ENCODE data around the gene NPBWR2.

NPBWR2 gene

GRCh38 chr20:64116541-64117431, 9.4 kb upstream of the NPBWR2 start:
- DNase-seq = no peak

DNA sequence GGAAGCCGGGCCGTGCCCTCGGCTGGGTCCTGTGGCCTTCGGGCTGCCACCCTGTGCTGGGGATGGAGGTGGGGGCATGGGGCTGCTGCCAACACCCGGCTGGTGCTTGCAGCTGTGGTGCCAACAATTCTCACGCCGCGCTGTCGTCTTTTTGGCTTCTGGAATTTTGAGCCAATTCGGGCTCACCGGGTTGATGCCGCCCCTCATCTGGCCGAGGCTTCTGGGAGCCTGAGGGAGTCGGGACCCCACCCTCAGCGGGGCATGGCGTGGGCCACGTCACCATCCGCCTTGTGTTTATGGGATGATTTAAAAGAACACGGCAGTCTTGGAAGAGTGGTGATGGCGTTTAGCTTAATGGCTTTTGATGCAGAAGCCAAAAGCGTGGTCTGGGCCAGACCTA, 8.7 kb upstream of the NPBWR2 start:
- no peak for DNase-seq

DNA sequence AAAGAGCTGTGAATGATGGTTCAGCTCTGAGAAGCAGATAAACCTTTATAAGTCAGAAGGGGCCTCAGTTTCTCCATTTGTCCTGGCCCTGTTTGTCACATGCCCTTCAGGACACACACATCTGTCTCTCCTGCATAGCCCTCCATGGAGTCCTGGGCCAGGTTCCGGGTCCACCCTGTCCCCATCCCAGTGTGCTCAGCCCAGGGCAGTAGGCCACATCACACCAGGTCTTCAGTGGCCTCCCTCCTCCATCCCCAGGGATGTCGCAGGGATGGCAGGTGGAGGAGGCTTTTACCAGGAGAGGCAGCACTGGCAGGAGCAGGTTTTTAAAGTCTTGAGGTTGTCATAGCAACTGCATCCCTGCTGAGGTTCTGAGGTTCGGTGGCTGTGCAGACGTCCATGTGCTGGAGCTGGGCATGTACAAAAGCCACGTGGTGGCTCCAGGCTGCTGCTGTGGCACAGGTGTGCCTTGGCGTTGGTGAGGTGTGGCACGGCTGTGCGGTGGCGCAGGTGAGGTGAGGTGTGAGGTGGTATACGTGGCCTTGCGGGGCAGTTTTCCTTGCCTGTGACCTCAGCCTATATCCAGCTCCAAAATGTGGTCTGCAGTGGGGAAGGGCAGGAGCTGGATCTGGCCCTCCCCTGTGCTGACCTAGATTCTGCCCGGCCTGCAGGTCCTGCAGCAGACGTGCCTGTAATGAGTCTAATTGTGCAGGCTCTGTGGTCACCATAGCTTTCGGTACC, 8.0 kb upstream of the NPBWR2 start:
- DNase-seq = no peak

GRCh38 chr20:64114356-64114971, 7.1 kb upstream of the NPBWR2 start:
- DNase-seq = no peak

DNA sequence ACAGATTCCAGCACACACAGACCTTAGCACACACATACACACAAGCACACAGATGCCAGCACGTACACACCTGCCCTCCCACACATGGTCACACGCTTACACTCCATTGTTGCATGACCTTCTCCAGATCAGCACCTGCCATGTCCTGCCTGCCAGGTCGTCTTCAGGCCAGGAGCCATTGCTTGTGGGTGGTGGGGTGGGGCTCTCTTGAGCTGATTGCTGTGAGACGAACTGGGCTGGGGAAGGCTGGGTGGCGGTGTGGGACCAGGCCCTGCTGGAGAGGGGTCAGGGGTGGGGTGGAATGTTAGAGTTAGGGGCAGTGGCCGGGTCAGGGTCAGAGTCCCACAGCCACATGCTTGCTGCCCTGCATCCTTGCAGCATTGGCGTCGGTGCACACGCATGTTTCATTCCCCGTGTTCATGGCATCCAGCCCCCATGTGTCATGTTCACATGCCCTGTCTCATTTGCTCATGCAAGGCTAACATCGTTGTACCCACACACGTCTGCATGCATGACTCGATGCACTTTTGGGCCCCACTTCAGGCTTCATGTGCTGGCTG, 6.5 kb upstream of the NPBWR2 start:
- no peak for DNase-seq

- no peak for DNase-seq
These were observed 6.0 kb upstream of the NPBWR2 start for GRCh38 chr20:64113444-64113775.

DNA sequence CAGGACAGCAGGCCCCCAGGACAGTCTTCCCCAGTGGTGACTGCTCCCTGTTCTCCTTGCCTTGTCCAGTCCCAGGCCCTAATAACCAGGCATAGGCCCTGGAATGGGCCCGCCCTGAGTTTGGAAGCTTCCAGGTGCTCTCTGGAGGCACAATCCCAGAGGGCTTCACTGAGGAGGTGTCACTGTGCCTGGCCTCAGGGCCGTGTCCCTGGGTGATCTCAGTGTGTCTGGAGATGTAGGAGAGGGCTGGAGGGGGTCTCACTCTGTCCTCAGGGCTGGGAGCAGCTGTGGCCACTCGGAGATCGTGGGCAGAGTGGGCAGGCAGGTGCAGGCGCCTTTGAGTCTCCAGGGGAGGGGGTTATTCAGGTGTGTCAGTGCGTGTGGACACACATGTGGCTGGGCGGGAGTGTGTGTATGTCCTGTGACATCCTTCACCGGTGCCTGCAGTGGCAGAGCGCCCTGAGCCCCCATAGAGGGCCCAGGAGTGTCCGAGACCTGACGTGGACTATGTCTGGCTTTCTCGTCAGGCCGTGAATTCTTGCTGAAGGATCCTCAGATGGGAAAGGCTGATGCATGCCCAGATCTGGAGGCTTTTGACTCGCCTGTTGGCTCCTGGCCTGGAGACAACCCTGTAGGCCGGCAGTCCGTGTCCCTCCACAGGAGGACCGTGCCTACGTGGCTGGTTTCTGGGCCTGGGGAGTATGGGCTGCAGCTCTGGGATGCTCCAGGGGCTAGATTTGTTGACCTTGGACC, 5.5 kb upstream of the NPBWR2 start:
- DNase-seq = no peak

DNA sequence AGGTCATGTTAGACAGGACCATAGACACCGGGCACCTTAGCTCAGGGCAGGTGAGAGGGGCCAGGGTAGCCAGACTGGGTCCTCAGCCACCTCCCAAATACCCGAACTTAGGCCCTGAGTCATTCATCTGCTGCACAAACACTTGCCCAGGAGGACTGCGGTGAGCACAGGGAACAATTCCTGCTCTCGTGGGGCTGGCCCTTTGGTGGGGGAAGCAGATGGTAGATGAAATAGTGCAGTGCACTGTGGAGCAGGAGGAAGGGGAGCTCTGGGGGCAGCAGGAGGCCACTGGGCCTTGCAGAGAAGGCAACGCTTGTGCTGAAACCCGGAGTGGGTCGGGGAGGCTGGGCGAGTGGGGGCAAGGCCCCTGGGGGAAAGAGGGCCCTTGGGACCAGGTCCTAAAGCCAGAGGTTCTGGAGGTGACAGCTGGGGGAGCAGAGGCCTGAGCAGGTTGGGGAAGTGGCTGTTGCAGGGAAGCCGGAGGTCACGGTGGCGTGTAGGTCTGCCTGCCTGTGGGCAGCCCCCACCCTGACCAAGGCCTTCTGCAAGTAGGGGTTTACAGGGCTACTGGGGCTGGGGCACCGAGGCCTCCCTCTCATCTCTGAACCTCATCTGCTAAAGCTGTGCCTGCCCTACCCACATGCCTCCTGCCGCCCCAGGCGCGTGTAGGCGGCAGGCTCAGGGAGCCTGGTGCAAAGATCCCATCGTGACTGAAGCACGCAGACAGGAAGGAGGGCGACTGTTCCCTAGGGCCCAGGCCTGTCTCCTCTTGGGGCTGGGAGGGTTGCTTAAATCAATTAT, 4.7 kb upstream of the NPBWR2 start:
- no peak for DNase-seq

DNA sequence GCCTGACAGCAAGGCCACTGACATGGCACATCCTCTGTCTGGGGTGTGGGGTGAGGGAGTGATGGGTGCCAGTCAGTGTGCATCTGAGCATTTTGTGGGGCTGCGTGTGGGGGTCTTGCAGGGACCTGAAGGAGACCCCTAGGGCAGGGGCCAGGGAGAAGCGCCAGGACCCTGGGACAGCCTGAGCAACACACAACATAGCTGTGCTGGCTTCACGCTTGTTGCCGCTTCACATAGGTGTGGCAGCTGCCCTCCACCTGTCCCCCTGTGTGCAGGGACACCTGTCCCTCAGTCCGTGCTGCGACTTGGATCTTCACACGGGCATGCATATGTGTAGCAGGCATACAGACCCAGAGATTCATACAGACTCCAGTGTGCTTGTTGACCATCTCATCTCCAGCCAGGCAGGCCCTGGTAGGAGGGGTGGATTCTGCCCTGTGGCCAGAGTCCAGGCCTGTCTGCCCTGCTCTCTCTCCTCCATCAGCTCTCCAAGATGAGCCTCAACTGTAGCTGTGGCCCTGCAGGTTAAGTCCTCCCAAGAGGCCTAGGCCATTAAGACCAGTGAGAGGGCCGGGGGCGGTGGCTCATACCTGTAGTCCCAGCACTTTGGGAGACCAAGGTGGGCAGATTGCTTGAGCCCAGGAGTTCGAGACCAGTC, 3.2 kb upstream of the NPBWR2 start:
- DNase-seq = no peak

- no peak for DNase-seq
These were observed 2.5 kb upstream of the NPBWR2 start for GRCh38 chr20:64109831-64110391.

DNA sequence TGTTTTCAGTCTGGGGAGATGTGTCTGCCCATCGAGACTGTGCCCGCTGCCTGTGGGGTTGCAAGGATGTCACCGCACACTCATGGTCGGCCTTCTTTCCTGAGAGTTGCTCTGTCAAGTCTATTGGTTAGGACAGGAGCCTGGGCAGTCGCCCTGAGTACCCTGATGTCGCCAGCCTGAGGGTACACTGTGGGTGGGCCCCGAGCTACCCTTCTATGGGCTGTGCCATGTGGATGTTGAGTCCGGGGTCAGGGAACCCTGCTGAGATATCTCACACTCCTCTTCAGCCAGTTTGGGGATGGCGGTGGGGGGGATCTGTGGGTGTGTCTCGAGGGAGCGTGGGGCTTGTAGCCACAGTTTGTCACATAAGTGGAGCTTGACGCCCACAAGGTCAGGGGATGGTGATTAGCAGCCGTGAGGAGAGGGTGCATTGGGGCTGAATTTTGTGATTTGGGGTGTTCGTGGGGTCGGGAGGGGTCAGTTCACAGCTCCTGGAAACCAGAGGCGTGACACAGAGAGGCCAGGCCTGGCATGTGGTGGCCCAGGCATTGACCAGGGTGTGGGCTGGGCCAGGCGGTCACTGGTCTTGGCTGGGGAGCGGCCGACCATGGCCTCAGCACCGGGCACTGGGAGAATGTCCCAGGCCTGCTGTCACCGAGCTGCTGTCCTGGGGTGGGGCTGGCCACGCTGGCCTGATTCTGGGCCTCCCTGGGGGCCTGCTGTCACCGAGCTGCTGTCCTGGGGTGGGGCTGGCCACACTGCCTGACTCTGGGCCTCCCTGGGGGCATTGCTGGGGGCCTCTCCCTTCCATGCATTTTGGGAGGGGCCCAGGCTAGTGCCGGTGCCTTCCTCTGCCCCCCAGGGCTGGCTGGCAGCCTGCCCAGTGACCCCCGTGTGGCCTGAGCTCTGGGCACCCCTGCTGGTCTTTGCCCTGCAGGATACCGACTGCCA, 1.6 kb upstream of the NPBWR2 start:
- DNase-seq = no peak

DNA sequence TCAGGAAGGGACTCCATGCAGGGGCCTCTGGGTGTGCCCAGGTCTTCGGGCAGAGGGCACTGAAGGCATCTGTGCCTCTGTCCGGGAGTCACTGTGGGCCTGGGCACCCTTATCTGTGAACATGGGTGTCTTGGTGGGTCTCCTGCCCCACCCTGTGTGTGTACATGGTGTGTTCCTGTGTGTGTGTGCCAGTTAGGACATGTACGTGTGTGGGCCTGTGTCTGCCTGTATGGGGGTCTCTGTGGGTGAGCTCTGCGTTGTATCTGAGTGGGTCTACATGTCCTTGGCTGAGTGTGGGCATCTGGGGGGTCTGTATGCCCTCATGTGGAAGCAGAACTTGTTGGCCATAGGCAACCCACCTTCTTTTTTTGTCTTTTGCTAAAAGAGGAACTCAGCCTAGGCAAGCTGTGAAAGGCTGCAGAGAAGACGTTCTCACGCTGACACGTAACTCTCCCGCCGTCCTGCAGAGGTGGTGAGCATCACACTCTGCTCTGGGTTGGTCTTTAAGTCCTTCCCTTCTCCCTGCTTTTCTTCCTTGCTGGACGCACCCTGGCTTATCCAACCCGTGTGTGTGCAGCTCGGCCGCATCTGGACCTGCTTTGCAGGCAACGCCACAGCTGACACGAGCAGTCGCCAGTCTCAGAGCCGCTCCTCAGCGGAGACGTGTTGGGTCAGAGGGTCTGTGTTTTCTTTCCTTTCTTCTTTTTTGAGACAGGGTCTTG, 532 bp upstream of the NPBWR2 start:
- DNase-seq = no peak

- no peak for DNase-seq
These were observed 867 bp downstream of the NPBWR2 start for GRCh38 chr20:64106435-64106961.

DNA sequence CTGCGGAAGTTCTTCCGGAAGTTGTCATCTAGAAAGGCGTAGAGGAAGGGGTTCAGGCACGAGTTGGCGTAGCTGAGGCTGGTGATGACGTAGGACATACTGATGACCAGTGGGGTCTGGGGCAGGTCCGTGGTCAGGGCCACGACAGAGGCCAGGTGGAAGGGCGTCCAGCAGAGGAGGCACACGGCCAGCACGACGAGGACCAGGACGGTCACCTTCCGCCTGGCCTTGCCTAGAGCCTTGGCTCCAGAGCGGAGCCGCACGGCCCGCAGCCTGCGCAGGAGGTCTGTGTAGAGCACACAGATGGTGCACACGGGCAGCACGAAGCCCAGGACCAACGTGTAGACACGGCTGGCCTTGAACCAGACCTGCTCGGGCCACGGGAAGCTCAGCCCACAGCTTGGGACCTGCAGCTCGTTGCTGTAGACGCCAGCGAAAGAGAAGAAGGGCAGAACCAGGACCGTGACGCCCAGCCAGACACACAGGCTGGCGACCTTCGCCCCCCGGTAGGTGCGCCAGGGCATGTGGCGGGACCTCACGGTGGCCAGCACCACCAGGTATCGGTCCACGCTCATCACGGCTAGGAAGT, 1.4 kb downstream of the NPBWR2 start:
- DNase-seq = no peak

GRCh38 chr20:64104667-64105451, 2.5 kb downstream of the NPBWR2 start:
- no peak for DNase-seq

GRCh38 chr20:64103871-64104666, 3.3 kb downstream of the NPBWR2 start:
- DNase-seq = no peak
